Skin of body (tissue), 2 donors: ENCODE measurements around the gene TMEM91. TPM values are rescaled to one million over a fixed set of nuclear protein-coding genes. Genes with fewer than 3 reads are reported as not detected.
"Not testable (repeated sequence)": the region's sequence is repeated elsewhere in the genome, so short reads cannot be mapped to it uniquely, and the experiment has no call there.

Experiments
- DNase-seq: peaks from one replicate; lab custom pipeline; 2025; lab: John Stamatoyannopoulos, UW
- total RNA-seq: library from RNA; depleted of rRNA; stranded (reverse); fragments of >200 nt; gene quantifications from one replicate; pipeline ENCODE4 v1.2.3, GENCODE V29; 2014

The TMEM91 gene
- total RNA-seq, 1 donor from 2014 or later = 20.9 TPM

- DNase-seq = no peak
Observed at GRCh38 chr19:41352609-41353465, 23.5 kb upstream of the TMEM91 start.

- DNase-seq = peak; percentile 82
Observed at GRCh38 chr19:41353466-41354342, 22.6 kb upstream of the TMEM91 start, which contains the start of gene TGFB1. Gene TGFB1 (minus strand): TSS chr19:41353922. CDS start chr19:41353044, 878 bp downstream.

- DNase-seq = no peak
Observed at GRCh38 chr19:41354343-41354953, 21.9 kb upstream of the TMEM91 start.

GRCh38 chr19:41355035-41355434, 21.3 kb upstream of the TMEM91 start:
- no peak for DNase-seq

- DNase-seq = no peak
Observed at GRCh38 chr19:41355802-41356201, 20.5 kb upstream of the TMEM91 start.

GRCh38 chr19:41356984-41357739, 19.2 kb upstream of the TMEM91 start:
- no peak for DNase-seq

- DNase-seq = no peak
Observed at GRCh38 chr19:41357746-41358145, 18.6 kb upstream of the TMEM91 start.

- no peak for DNase-seq
Observed at GRCh38 chr19:41359741-41360140, 16.6 kb upstream of the TMEM91 start.

- no peak for DNase-seq
Observed at GRCh38 chr19:41362143-41362847, 14.0 kb upstream of the TMEM91 start.

- no peak for DNase-seq
Observed at GRCh38 chr19:41363371-41363752, 13.0 kb upstream of the TMEM91 start.

GRCh38 chr19:41363753-41364523, 12.4 kb upstream of the TMEM91 start, which contains the start of gene B9D2:
Gene B9D2 (minus strand): TSS chr19:41364149. CDS start chr19:41363519, 630 bp downstream.
- DNase-seq = peak; percentile 99

GRCh38 chr19:41364524-41365391, 11.6 kb upstream of the TMEM91 start:
- no peak for DNase-seq

GRCh38 chr19:41366089-41366488, 10.2 kb upstream of the TMEM91 start:
- no peak for DNase-seq

- no peak for DNase-seq
Observed at GRCh38 chr19:41367848-41368301, 8.5 kb upstream of the TMEM91 start.

- DNase-seq = no peak
Observed at GRCh38 chr19:41369769-41370168, 6.6 kb upstream of the TMEM91 start.

- not testable (repeated sequence) for DNase-seq
Observed at GRCh38 chr19:41371119-41371518, 5.2 kb upstream of the TMEM91 start.

GRCh38 chr19:41371541-41371940, 4.8 kb upstream of the TMEM91 start:
- DNase-seq = no peak

- DNase-seq = no peak
Observed at GRCh38 chr19:41372501-41372900, 3.8 kb upstream of the TMEM91 start.
